ENCODE measurements around the gene KLHL26. TPM values are rescaled to one million over a fixed set of nuclear protein-coding genes. Genes with fewer than 3 reads are reported as not detected.

The KLHL26 gene
- total RNA-seq, 2 experiments from 2014 or later = 13.7 to 19.0 TPM

DNA sequence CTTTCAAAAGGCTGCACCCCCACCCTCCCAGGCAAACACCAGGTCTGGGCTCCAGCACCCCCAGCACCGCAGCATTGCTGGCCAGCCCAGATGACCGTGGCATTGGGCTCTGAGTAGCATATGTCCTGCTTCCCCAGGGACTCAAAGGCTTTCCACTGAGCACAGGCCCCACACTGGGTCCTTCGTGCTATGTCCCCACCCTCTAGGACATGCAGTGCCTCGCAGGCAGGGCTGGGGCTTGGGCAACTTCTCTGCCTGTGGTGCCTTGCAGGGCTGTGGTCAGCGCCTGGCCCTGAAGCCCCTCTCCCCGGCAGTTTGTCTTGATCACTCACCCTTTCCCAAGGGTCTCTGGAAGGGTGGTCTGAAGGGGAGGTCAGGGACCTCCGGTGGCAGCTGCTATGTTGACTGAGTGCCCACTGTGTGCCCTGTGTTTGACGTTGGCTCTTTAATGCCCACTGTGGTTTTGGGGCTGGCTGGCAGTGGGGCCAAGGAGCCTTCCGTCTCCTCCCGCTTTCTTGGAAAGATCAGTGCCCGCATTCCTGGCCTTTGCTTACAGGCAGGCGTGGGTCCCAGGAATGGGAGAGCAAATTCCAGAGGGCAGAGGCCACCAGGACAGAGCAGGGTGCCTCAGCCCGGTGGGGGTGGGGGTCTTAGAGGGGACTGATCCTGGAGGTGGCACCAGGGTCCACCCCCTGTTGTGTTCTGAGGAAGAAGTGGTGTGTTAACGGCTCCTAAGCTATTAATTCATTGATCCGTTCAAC is 26.3 kb downstream of the KLHL26 start:
- H3K4me3 ChIP-seq (ENCODE audit: low read length) = no peak overlapping the region
- Mint-ChIP-seq H3K4me1 (ENCODE audit: low read depth) (peaks cover 30% of the 10 kb centered on the region), H3K27me3 (no peaks in the 10 kb centered on the region), H3K36me3 (ENCODE audit: low read depth) (peaks cover 11% of the 10 kb centered on the region), H3K9me3 (no peaks in the 10 kb centered on the region), H3K27ac (peak overlapping the region; percentile 85), H3K4me3 (no peak overlapping the region)
- peaks cover 4% of the 10 kb centered on the region for H3K4me1 ChIP-seq (ENCODE audit: insufficient read depth, low read length)
- POLR2A ChIA-PET = no interaction called here
- CTCF ChIA-PET = no interaction called here
- no peaks in the 10 kb centered on the region for H3K27me3 ChIP-seq (ENCODE audit: control insufficient read depth in 1 of 2, insufficient read depth in 2 of 2, low read length in 2 of 2)
- DNase-seq (no peak), ATAC-seq (ENCODE audit: poor library complexity) (no peak)
- intact Hi-C loops (cut with DNase I, micrococcal nuclease) = no loop called here
- no peak overlapping the region for H3K27ac ChIP-seq (ENCODE audit: low read depth in 1 of 2, low read length in 2 of 2)
- no peaks in the 10 kb centered on the region for H3K9me3 ChIP-seq (ENCODE audit: control insufficient read depth in 1 of 2, insufficient read depth in 1 of 2, low read length in 2 of 2)
- TF ChIP-seq, protein P1, sequence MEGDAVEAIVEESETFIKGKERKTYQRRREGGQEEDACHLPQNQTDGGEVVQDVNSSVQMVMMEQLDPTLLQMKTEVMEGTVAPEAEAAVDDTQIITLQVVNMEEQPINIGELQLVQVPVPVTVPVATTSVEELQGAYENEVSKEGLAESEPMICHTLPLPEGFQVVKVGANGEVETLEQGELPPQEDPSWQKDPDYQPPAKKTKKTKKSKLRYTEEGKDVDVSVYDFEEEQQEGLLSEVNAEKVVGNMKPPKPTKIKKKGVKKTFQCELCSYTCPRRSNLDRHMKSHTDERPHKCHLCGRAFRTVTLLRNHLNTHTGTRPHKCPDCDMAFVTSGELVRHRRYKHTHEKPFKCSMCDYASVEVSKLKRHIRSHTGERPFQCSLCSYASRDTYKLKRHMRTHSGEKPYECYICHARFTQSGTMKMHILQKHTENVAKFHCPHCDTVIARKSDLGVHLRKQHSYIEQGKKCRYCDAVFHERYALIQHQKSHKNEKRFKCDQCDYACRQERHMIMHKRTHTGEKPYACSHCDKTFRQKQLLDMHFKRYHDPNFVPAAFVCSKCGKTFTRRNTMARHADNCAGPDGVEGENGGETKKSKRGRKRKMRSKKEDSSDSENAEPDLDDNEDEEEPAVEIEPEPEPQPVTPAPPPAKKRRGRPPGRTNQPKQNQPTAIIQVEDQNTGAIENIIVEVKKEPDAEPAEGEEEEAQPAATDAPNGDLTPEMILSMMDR (IDR thresholded peaks at IDR 0.05) = no peak
- H3K36me3 ChIP-seq (ENCODE audit: insufficient read depth, low read length) = peaks cover 16% of the 10 kb centered on the region

DNA sequence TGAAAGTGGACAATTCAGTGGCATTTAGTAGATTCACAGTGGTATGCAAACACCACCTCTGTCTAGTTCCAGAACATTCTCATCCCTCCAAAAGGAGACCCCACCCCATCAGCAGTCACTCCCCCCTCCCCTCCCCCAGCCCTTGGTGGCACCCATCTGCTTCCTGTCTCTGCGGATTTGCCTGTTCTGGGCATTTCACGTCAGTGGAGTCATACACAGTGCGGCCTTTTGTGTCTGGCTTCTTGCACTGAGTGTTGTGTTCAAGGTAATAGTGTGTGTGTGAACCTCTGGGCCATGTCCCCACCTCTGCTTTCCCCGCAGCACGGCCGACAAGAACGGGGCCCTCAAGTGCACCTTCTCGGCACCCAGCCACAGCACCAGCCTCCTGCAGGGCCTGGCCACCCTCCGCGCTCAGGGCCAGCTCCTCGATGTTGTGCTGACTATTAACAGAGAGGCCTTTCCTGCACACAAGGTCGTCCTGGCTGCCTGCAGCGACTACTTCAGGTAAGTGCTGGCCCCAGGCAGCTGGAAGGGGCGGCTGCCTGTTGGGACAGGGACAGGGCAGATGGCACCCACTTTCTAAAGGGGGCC is 27.2 kb downstream of the KLHL26 start:
- H3K4me3 ChIP-seq (ENCODE audit: low read length) = peak overlapping the region; percentile 21
- H3K36me3 ChIP-seq (ENCODE audit: insufficient read depth, low read length) = peaks cover 22% of the 10 kb centered on the region
- H3K4me3 Mint-ChIP-seq = peak overlapping the region; percentile 48
- TF ChIP-seq, protein P1 (IDR thresholded peaks at IDR 0.05) = no peak
- no peaks in the 10 kb centered on the region for H3K27me3 ChIP-seq (ENCODE audit: control insufficient read depth in 1 of 2, insufficient read depth in 2 of 2, low read length in 2 of 2)
- no peaks in the 10 kb centered on the region for H3K27me3 Mint-ChIP-seq
- H3K9me3 Mint-ChIP-seq = no peaks in the 10 kb centered on the region
- ChIA-PET POLR2A (no interaction called here), CTCF (no interaction called here)
- H3K9me3 ChIP-seq (ENCODE audit: control insufficient read depth in 1 of 2, insufficient read depth in 1 of 2, low read length in 2 of 2) = no peaks in the 10 kb centered on the region
- peaks cover 11% of the 10 kb centered on the region for H3K36me3 Mint-ChIP-seq (ENCODE audit: low read depth)
- H3K27ac Mint-ChIP-seq = peak overlapping the region; percentile 85
- peaks cover 4% of the 10 kb centered on the region for H3K4me1 ChIP-seq (ENCODE audit: insufficient read depth, low read length)
- DNase-seq (peak in 5 of 14 experiments; percentile 7 to 44 (median 30)), ATAC-seq (ENCODE audit: poor library complexity) (peak; percentile 90)
- H3K27ac ChIP-seq (ENCODE audit: low read depth in 1 of 2, low read length in 2 of 2) = no peak overlapping the region
- intact Hi-C loops (cut with DNase I, micrococcal nuclease) = no loop called here
- peaks cover 22% of the 10 kb centered on the region for H3K4me1 Mint-ChIP-seq (ENCODE audit: low read depth)

DNA sequence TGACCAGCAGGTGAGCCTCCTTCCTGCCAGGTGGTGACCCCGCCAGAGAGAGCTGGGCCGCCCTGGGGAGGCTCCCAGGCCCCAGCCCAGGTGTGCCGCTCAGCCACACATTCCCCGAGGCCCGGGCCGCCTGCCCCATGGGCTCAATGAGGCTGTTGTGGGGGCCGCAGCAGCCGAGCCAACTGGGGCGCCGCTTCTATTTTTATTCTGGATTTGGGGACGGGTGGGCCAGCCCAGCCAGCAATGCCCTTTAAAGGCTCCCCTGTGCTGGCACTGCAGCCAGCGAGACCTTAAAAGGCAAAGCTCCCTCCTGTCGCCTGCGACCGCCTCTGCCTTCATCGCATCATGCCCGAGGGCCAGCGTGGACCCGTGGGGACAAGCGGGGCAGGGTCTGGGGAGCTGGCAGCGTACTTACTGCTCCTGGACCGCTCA is 29.0 kb downstream of the KLHL26 start:
- Histone ChIP-seq H3K27ac (ENCODE audit: low read depth in 1 of 2, low read length in 2 of 2) (no peak overlapping the region), H3K9me3 (ENCODE audit: control insufficient read depth in 1 of 2, insufficient read depth in 1 of 2, low read length in 2 of 2) (no peaks in the 10 kb centered on the region), H3K4me1 (ENCODE audit: insufficient read depth, low read length) (peaks cover 4% of the 10 kb centered on the region), H3K36me3 (ENCODE audit: insufficient read depth, low read length) (peaks cover 29% of the 10 kb centered on the region), H3K27me3 (ENCODE audit: control insufficient read depth in 1 of 2, insufficient read depth in 2 of 2, low read length in 2 of 2) (no peaks in the 10 kb centered on the region), H3K4me3 (ENCODE audit: low read length) (no peak overlapping the region)
- ChIA-PET POLR2A (no interaction called here), CTCF (no interaction called here)
- TF ChIP-seq, protein P1 (IDR thresholded peaks at IDR 0.05) = no peak
- Mint-ChIP-seq H3K9me3 (no peaks in the 10 kb centered on the region), H3K27ac (no peak overlapping the region), H3K27me3 (no peaks in the 10 kb centered on the region), H3K4me1 (ENCODE audit: low read depth) (peaks cover 20% of the 10 kb centered on the region), H3K36me3 (ENCODE audit: low read depth) (peaks cover 23% of the 10 kb centered on the region), H3K4me3 (no peak overlapping the region)
- ATAC-seq (ENCODE audit: poor library complexity) = no peak
- intact Hi-C loops (cut with DNase I, micrococcal nuclease) = no loop called here
- no peak for DNase-seq
